Endothelial cell of umbilical vein (primary cell): ENCODE data around the gene TLR1. TPM values are rescaled to one million over a fixed set of nuclear protein-coding genes. Genes with fewer than 3 reads are reported as not detected.

ENCODE experiments used
- BruUV-seq: library from RNA; stranded (reverse); fragments of 400-500 nt; replicated peaks from 2 replicates; lab custom pipeline; 2021; lab: Mats Ljungman, UMichigan
- CTCF ChIA-PET: fragments of 300-600, 350-600 bp; sonication (Branson Sonifier 250); formaldehyde crosslinking; loops from one replicate; lab custom pipeline; 2021; ENCODE audit warnings: antibody characterized with exemption, inconsistent platforms; lab: Charles Lee
- POLR2A ChIA-PET: fragments of 300-600, 350-600 bp; sonication (Branson Sonifier 250); formaldehyde crosslinking; loops from one replicate; lab custom pipeline; 2021; ENCODE audit warnings: antibody characterized with exemption, inconsistent platforms; lab: Charles Lee
- DNase-seq: peaks from one replicate; pipeline ENCODE4 v3.0.0-alpha.2; 2011; ENCODE audit warnings: low read depth, low spot score
- FAIRE-seq: peaks from 2 replicates; lab custom pipeline; 2011; peaks lifted over from hg19 to GRCh38; lab: Jason Lieb, UNC
- H2AFZ ChIP-seq: 2 replicates; pipeline ENCODE4 v1.6.0; 2012; ENCODE audit warnings: low read depth, low read length, control low read depth, inconsistent platforms
- H3K27ac ChIP-seq: 2 replicates; pipeline ENCODE4 v1.5.1; 2011; ENCODE audit warnings: low read depth, mild to moderate bottlenecking, control low read depth, low read length, moderate library complexity; ENCODE audit not compliant: insufficient read depth
- H3K27me3 ChIP-seq, 2 experiments: 2 replicates each; pipeline versions ENCODE4 v1.6.0 to v1.6.1; 2011; ENCODE audit warnings: low read length in 2 of 2, mixed read lengths in 1 of 2; ENCODE audit not compliant: control insufficient read depth in 2 of 2, insufficient read depth in 2 of 2
- H3K36me3 ChIP-seq, 2 experiments: 2 replicates in 1 of 2; 3 replicates in 1 of 2; pipeline ENCODE4 v1.5.1; 2011; ENCODE audit warnings: low read length in 2 of 2, mild to moderate bottlenecking in 1 of 2, moderate library complexity in 1 of 2; ENCODE audit not compliant: control insufficient read depth in 2 of 2, insufficient read depth in 2 of 2; ENCODE audit errors: extremely low read depth in 1 of 2
- H3K4me1 ChIP-seq: 3 replicates; pipeline ENCODE4 v1.5.1; 2011; ENCODE audit warnings: mild to moderate bottlenecking, low read length; ENCODE audit not compliant: control insufficient read depth, insufficient read depth; ENCODE audit errors: extremely low read depth
- H3K4me2 ChIP-seq: 2 replicates; pipeline ENCODE4 v1.6.1; 2011; ENCODE audit warnings: low read length, control low read depth, mixed read lengths; ENCODE audit not compliant: insufficient read depth
- H3K4me3 ChIP-seq, 3 experiments: fragments of 200-600 bp in 1 of 3; sonication (generic), shearing (Covaris generic) in 1 of 3; replicated peaks in 1 of 3; 2 replicates each; pipeline ENCODE4 v1.5.1; 2011 to 2016; ENCODE audit warnings: control low read depth in 3 of 3, low read length in 3 of 3, mild to moderate bottlenecking in 2 of 3, inconsistent platforms in 1 of 3, low read depth in 1 of 3, moderate library complexity in 1 of 3; ENCODE audit not compliant: insufficient read depth in 1 of 3
- H3K79me2 ChIP-seq: 2 replicates; pipeline ENCODE4 v1.6.0; 2012; ENCODE audit warnings: low read length, inconsistent platforms; ENCODE audit not compliant: control insufficient read depth, insufficient read depth
- H3K9ac ChIP-seq: replicated peaks from 2 replicates; pipeline ENCODE3; 2011; ENCODE audit warnings: low read length, control low read depth; ENCODE audit not compliant: insufficient read depth; ENCODE audit errors: extremely low read depth
- H3K9me1 ChIP-seq: replicated peaks from 3 replicates; pipeline ENCODE4 v1.6.0; 2011; ENCODE audit warnings: mild to moderate bottlenecking, low read length; ENCODE audit not compliant: control insufficient read depth, insufficient read depth; ENCODE audit errors: extremely low read depth
- H3K9me3 ChIP-seq: replicated peaks from 2 replicates; pipeline ENCODE4 v1.5.1; 2012; ENCODE audit warnings: low read length, inconsistent platforms; ENCODE audit not compliant: control insufficient read depth, insufficient read depth
- H4K20me1 ChIP-seq: replicated peaks from 2 replicates; pipeline ENCODE3; 2011; ENCODE audit warnings: mild to moderate bottlenecking, low read length; ENCODE audit not compliant: control insufficient read depth, insufficient read depth; ENCODE audit errors: extremely low read depth
- EZH2 ChIP-seq: IDR thresholded peaks from 2 replicates; pipeline ENCODE4 v1.6.1; 2012; ENCODE audit warnings: borderline replicate concordance, low read depth, mild to moderate bottlenecking, moderate library complexity, low read length, inconsistent platforms; ENCODE audit not compliant: severe bottlenecking
- FOS ChIP-seq: IDR thresholded peaks from 2 replicates; pipeline ENCODE4 v1.6.1; 2011; ENCODE audit warnings: mild to moderate bottlenecking, low read length, moderate library complexity, borderline replicate concordance; ENCODE audit not compliant: insufficient read depth
- GATA2 ChIP-seq: IDR thresholded peaks from 2 replicates; pipeline ENCODE4 v1.7.0; 2011; ENCODE audit warnings: low read depth, mild to moderate bottlenecking, moderate library complexity, mixed read lengths, low read length; ENCODE audit not compliant: insufficient read length, insufficient read depth
- JUN ChIP-seq: IDR thresholded peaks from 2 replicates; pipeline ENCODE4 v1.6.1; 2011; ENCODE audit warnings: borderline replicate concordance, low read depth; ENCODE audit not compliant: insufficient read length, insufficient read depth
- MYC ChIP-seq: IDR thresholded peaks from one replicate; pipeline ENCODE4 v1.6.1; 2011; ENCODE audit warnings: mild to moderate bottlenecking, low read depth, low read length
- POLR2A ChIP-seq: IDR thresholded peaks from 2 replicates; pipeline ENCODE4 v1.6.1; 2012; ENCODE audit warnings: low read depth, mild to moderate bottlenecking, control low read depth, low read length
- POLR2AphosphoS5 ChIP-seq: IDR thresholded peaks from 2 replicates; pipeline ENCODE4 v1.6.1; 2012; ENCODE audit warnings: low read depth, mild to moderate bottlenecking, control low read depth, low read length, moderate library complexity; ENCODE audit not compliant: insufficient read depth
- dilution Hi-C: fragments of 300-500 bp; cut with MboI; formaldehyde crosslinking; loops from one replicate; pipeline ENCODE4 v1.15.0; 2019; ENCODE audit warnings: low sequenced_read_pairs; ENCODE audit not compliant: extremely low pct_ligation_motif_present
- intact Hi-C: fragments of 100-400 bp; cut with micrococcal nuclease; formaldehyde crosslinking; loops from one replicate; pipeline ENCODE4 v1.10.0; 2022
- polyA plus RNA-seq, 4 experiments: library from polyadenylated mRNA; depleted of rRNA in 3 of 4; stranded (reverse) in 3 of 4; unstranded in 1 of 4; fragments of >200 nt; gene quantifications; 2 replicates each; pipeline versions ENCODE4 v1.2.1 to v1.2.3, GENCODE V29; 2011 to 2012; ENCODE audit warnings: missing spikeins in 1 of 4
- total RNA-seq: library from RNA; stranded (reverse); gene quantifications from 2 replicates; pipeline ENCODE4 v1.2.3, GENCODE V29; 2021
- TF ChIP-seq, protein P1 (sequence below), 2 donors: IDR thresholded peaks; 1 replicate in 1 of 2; 2 replicates in 1 of 2; pipeline ENCODE4 v1.5.1; 2011; ENCODE audit warnings: low read length in 2 of 2, mild to moderate bottlenecking in 2 of 2, moderate library complexity in 2 of 2, control low read depth in 1 of 2, inconsistent platforms in 1 of 2, low read depth in 1 of 2; ENCODE audit not compliant: insufficient read depth in 1 of 2; ENCODE audit errors: extremely low read depth in 1 of 2
- TF ChIP-seq, protein P2 (sequence below): IDR thresholded peaks from 2 replicates; pipeline ENCODE4 v1.6.1; 2011; ENCODE audit not compliant: insufficient read depth, insufficient read length

Gene TLR1
- total and polyA plus RNA-seq, 2 donors (not counting 3 experiments of a cell fraction or from before 2014, with no cell fraction given), result 0.81 to 2.7 TPM

DNA sequence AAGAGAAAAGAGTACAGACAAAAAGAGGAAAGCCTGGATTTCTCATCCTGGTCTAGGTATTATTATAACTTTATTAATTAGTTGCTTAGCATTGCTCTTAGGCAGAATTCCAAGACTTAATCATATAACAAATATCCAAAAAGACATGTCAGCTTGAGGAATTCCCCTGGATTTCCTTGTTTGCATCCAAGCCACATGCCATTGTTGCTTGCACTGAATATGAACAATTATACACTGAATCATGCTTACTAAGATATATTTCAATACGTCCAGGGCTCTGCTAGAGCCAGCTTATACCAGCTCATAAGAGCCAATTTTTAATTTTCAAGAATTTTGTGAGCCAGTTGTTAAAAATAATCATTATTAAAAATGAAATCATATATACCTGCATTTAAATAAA, 16.3 kb downstream of the TLR1 start:
- dilution Hi-C loops, result no loop called here
- H3K4me1 ChIP-seq, result no peaks in the 10 kb centered on the region
- H3K4me2 ChIP-seq, result no peak overlapping the region
- H3K27me3 ChIP-seq, result no peaks in the 10 kb centered on the region
- BruUV-seq, result no TSS peak
- DNase-seq, result peak; percentile 57
- intact Hi-C loops, result no loop called here
- H3K27ac ChIP-seq, result no peak overlapping the region
- TF ChIP-seq POLR2A (no peak), JUN (no peak), MYC (no peak), EZH2 (no peak), FOS (no peak), GATA2 (no peak), POLR2AphosphoS5 (no peak)
- TF ChIP-seq, protein P1, sequence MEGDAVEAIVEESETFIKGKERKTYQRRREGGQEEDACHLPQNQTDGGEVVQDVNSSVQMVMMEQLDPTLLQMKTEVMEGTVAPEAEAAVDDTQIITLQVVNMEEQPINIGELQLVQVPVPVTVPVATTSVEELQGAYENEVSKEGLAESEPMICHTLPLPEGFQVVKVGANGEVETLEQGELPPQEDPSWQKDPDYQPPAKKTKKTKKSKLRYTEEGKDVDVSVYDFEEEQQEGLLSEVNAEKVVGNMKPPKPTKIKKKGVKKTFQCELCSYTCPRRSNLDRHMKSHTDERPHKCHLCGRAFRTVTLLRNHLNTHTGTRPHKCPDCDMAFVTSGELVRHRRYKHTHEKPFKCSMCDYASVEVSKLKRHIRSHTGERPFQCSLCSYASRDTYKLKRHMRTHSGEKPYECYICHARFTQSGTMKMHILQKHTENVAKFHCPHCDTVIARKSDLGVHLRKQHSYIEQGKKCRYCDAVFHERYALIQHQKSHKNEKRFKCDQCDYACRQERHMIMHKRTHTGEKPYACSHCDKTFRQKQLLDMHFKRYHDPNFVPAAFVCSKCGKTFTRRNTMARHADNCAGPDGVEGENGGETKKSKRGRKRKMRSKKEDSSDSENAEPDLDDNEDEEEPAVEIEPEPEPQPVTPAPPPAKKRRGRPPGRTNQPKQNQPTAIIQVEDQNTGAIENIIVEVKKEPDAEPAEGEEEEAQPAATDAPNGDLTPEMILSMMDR (IDR thresholded peaks at IDR 0.05; ENCODE audit: extremely low read depth in 1 of 2, insufficient read depth in 1 of 2, low read depth in 1 of 2, low read length in 2 of 2), result no peak
- TF ChIP-seq, protein P2, sequence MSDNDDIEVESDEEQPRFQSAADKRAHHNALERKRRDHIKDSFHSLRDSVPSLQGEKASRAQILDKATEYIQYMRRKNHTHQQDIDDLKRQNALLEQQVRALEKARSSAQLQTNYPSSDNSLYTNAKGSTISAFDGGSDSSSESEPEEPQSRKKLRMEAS, result no peak
- ChIA-PET CTCF (interaction anchor here (0.7 to 2.4 kb wide), 2 partner anchors 12 to 17 kb away, joined by 3 to 15 read pairs; partner anchors contain the start of gene TLR1), POLR2A (interaction anchor here (0.6 kb wide), 1 partner anchor 82 kb away, joined by 5 read pairs; no protein-coding TSS in a partner anchor)
- no peaks in the 10 kb centered on the region for H3K79me2 ChIP-seq
- no peaks in the 10 kb centered on the region for H3K36me3 ChIP-seq
- H4K20me1 ChIP-seq, result no peaks in the 10 kb centered on the region
- H3K9me3 ChIP-seq, result no peaks in the 10 kb centered on the region
- no peak overlapping the region for H3K4me3 ChIP-seq
- peak; percentile 31 for FAIRE-seq
- H3K9ac ChIP-seq, result no peak overlapping the region
- no peaks in the 10 kb centered on the region for H3K9me1 ChIP-seq
- no peak overlapping the region for H2AFZ ChIP-seq
